CD4-positive, alpha-beta T cell treated with Interleukin-2 at 100 ng/mL for 4 hours (primary cell): ENCODE results near the gene AMIGO2.
A peak's percentile ranks its signal among the peaks of the same experiment; 100 is the strongest.
"Not testable (repeated sequence)": the region's sequence is repeated elsewhere in the genome, so short reads cannot be mapped to it uniquely, and the experiment has no call there.

Experiments
- DNase-seq: peaks from one replicate; pipeline ENCODE4 v3.0.0-alpha.2; 2020; ENCODE audit warnings: low spot score

Gene AMIGO2

GRCh38 chr12:47074757-47075156, 5.0 kb downstream of the AMIGO2 start:
- no peak for DNase-seq

GRCh38 chr12:47073951-47074350, 5.8 kb downstream of the AMIGO2 start:
- no peak for DNase-seq

DNA sequence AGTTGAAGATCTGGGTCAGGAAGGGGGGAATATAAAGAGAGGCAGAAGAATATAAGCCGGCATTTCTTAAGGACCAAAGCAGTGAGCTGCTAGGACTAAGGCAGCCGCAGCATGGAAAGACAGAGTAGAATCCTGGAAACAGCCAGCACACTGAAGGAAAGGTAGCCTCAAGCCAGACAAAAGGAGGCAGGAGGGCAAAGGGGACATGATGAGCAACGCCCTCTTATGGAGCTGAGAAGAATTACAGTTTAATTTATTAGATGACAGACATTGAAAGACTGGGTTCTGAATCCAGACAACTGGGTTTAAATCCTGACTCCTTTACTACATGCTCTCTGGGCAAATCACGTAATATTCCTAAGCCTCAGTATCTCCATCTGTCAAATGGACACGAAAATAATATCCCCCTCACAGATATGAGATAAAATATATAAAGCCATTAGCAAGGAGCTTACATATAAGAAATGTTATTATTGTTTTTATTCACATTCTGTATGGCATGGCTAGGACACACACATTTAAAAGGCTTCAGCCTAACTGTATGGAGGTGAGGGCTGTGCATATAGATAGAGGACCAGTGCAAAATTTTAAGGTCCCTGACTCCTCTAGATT, 8.4 kb downstream of the AMIGO2 start:
- DNase-seq = peak; percentile 27

GRCh38 chr12:47070310-47070709, 9.4 kb downstream of the AMIGO2 start:
- DNase-seq = no peak

- DNase-seq = no peak
Measured at GRCh38 chr12:47068539-47068938, 11.2 kb downstream of the AMIGO2 start.

DNA sequence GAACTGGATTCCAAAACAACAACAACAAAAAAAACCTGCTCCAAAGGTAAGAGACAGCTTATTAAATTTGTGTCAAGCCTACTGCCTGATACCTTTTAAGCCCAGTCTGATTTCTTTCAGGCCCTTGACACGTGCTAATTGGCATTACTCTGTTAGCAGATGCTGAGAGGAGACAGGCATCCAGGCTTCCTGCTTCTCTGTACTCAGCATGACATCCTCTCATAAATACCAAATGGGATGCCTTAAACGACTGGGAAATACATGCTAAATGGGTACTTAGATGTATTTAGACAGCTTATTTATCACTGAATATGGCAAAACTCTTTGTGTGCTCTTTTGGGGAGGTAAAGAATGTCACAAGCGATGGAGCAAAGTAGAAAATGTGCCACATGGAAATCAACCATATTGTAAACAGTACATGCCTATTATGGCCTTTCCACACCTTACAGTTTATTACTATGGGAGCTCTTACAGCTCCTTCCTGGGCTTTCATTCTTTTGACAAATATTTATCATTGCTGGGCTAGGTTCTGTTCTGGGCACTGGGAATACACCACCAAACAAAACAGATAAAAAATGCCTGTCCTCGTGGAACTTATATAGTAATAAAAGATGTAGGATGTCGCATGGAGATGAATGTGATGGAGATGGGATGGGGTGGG, 11.9 kb downstream of the AMIGO2 start:
- no peak for DNase-seq

DNA sequence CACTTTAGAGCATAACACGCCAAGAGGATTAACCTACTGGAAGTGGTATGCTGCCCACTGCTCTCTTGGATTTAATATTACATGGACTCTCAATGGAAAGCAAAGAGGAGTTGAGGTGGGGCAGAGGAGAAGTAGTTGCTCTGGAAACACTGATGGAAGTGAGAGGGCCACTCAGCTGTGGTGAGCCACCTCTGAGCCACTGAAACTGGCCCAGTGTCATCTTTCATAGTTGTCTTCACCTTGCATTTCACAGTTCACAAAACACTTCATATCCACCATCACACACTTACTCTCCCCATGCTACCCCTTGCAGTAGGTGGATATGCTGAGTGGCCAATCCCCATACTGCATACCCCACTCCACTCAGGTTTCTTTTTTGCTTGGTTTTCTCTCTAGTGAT, 12.6 kb downstream of the AMIGO2 start:
- no peak for DNase-seq

DNA sequence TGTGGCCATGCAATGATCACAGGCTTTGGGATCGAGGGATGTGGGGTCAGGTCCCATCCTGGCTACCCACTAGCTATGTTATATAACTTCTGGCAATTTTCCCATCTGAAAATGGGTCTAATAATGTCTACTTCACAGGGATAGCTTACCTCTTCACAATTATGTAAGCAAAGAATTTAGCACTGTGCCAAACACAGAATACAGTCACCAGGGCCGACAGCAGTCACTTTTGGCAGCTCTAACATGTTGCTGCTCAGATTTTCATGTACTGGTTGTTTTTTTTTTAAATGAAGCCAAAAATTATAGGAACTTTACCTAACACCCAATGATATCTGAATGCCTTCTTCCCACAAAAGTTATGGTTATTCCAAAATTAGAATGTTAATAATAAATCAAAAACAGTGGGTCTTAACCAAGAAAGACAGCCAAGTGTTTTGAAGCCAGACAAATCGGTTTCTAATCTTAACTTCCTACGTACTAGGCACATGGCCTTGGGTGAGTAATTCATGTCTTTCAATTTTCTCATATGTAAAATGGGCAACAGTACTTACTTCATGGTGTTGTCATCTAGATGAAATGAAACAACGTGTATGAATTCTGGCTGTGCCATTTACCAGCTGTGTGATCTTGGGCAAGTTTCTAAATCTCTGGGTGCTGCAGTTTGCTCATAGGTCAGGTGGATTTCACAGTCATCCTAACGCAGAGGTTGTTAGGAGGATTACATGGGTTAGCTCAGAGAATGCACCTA, 13.3 kb downstream of the AMIGO2 start:
- DNase-seq = no peak

GRCh38 chr12:47065546-47065945, 14.2 kb downstream of the AMIGO2 start:
- DNase-seq = no peak

GRCh38 chr12:47058640-47059039, 21.1 kb downstream of the AMIGO2 start:
- DNase-seq = not testable (repeated sequence)

DNA sequence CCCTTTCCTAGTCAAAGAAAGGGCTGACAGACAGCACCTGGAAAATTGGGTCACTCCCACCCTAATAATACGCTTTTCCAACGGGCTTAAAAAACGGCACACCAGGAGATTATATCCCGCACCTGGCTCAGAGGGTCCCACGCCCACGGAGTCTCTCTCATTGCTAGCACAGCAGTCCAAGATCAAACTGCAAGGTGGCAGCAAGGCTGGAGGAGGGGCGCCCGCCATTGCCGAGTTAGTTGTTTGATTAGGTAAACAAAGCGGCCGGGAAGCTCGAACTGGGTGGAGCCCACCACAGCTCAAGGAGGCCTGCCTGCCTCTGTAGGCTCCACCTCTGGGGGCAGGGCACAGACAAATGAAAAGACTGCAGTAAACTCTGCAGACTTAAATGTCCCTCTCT, 22.8 kb downstream of the AMIGO2 start:
- not testable (repeated sequence) for DNase-seq

- DNase-seq = not testable (repeated sequence)
Measured at GRCh38 chr12:47055856-47056255, 23.9 kb downstream of the AMIGO2 start.

GRCh38 chr12:47054659-47055058, 25.1 kb downstream of the AMIGO2 start:
- no peak for DNase-seq

GRCh38 chr12:47053961-47054360, 25.8 kb downstream of the AMIGO2 start:
- no peak for DNase-seq

DNA sequence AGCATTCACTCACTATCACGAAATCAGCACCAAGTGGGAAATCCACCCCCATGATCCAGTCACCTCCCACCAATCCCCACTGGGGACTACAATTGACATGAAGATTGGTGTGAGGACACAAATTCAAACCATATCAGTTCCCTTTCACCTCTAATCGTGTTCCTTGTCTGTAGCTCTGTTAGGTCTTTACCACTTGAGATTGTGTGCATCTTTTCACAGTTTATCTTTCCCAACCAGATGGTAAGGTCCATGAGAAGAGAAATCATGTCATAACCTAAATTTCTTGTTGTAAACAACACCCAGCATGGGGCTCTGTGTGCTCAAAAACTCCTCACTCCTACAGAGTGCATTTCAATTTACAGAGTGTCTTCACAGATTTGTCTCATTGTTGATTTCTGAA, 27.5 kb downstream of the AMIGO2 start:
- DNase-seq = no peak

GRCh38 chr12:47051291-47051690, 28.5 kb downstream of the AMIGO2 start:
- DNase-seq = not testable (repeated sequence)

DNA sequence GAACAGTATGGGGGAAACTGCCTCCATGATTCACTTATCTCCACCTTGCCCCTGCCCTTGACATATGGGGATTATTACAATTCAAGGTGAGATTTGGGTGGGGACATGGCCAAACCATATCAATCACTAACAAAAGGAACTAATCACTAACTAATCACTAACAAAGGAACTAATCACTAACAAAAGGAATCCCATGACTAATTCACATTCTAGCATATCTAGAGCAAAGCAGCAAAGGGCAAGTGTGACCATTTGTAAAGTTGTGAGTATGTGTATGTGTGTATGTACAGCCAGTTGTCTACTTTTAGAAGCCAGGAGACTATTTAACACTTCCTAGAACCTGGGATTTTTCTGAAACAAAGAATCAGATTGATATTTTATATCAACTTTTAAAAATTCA, 31.2 kb downstream of the AMIGO2 start:
- DNase-seq = no peak

DNA sequence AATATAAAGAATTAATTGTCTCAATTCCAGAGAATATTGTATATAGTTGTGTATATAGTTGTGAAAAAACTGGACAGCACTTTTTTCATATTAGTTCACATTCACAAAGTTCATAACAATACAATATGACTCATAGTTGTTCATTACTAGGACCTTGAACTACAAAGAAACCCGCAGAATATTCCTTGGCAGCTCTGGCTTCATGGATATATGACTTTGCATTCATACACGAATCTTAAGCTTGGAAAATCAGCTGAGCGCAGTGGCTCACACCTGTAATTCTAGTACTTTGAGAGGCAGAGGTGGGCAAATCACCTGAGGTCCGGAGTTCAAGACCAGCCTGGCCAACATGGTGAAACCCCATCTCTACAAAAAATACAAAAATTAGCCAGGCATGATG, 38.4 kb downstream of the AMIGO2 start:
- DNase-seq = no peak

DNA sequence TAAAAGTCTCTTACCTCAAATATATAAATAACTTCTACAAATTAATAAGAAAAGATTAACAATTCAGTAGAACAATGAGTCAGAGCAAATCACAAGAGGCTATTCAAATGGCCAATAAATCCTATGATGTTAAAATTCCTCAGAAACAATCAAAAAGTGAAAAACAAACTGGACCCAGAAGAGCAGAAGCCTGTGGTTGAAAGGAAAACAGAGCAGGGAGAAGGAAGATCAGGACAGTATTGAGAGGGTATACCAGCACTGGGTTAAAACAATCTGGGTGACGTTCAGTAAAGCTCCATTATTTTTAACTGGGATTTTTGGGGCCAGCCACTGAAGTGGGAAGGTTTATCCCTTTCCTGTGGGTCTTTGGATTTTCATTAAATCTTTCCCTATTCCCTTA, 40.0 kb downstream of the AMIGO2 start:
- DNase-seq = no peak

DNA sequence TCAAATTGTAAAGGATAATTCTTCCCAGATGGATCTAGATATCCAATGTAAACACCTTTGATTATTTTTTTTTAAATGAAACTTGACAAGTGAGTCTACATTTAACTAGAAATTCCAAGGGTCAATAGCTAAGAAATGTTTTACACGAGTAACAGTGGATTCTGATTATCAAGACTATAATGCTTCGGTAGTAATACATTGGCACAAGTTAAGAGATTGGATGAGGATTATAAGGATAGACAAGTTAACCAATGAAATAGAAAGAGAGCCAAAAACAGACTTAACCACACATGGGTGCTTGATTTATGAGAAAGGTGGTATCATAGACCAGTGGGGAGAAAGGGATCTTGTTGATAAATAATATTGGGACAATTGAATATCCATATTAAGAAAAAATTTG, 40.7 kb downstream of the AMIGO2 start:
- no peak for DNase-seq

- DNase-seq = no peak
Measured at GRCh38 chr12:47038270-47038748, 41.5 kb downstream of the AMIGO2 start.

DNA sequence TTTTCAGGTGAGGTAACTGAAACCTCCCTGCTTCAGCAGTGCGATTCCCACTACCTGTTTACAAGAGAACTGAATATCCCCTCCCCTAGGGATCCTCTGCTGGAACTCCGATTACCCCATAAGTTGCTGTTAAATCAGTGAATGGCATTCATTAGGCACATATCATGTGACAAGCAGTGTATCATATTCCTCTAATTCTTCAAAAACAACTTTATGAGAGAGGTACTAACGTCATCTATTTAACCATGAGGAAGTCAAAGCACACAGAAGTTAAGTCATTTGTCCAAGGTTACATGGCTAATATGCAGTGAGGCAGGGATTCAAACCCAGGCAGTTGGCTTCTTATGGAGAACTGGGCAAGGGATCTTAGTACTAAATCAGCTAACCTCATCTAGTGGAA, 44.3 kb downstream of the AMIGO2 start:
- DNase-seq = no peak

DNA sequence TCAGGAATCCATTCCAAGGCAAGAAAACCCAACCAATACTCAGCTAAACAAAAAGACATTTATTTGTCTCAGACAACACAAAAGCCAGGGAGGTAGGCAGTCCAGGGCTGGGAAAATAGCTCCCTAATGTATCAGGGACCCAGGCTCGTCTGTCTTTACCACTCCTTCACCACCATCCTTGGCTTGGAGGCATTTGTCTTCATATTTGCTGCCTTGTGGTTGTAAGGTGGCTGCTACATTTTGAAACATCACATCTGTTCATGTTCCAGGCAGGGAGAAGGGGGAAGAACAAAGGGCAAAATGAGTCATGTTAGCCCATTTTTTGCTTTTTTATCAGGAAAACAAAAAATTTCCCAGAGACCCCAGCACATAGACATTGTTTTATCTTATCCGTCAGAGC, 45.1 kb downstream of the AMIGO2 start:
- DNase-seq = no peak
